ENCODE measurements around the gene GAREM1.
"Not testable (repeated sequence)": the region's sequence is repeated elsewhere in the genome, so short reads cannot be mapped to it uniquely, and the experiment has no call there.

Gene GAREM1

GRCh38 chr18:32343634-32344033 lies 127.0 kb downstream of the GAREM1 start:
- Histone ChIP-seq H3K27me3 (ENCODE audit: control insufficient read depth in 5 of 5, insufficient read depth in 4 of 5, low read length in 5 of 5) (no peaks in the 10 kb centered on the region), H3K9me3 (ENCODE audit: control insufficient read depth in 5 of 5, low read length in 5 of 5) (no peaks in the 10 kb centered on the region), H3K36me3 (ENCODE audit: control insufficient read depth in 5 of 5, insufficient read depth in 5 of 5, low read length in 5 of 5) (no peaks in the 10 kb centered on the region), H3K9ac (ENCODE audit: low read length in 5 of 5) (no peak overlapping the region), H3K27ac (ENCODE audit: low read depth, low read length) (peak overlapping the region; percentile 44), H3K4me1 (ENCODE audit: control insufficient read depth in 5 of 5, insufficient read depth in 5 of 5, low read length in 5 of 5) (peaks cover 2 to 25% (median 21%) of the 10 kb centered on the region in 5 donors), H3K4me3 (ENCODE audit: low read depth in 1 of 5, low read length in 5 of 5) (no peak overlapping the region)

- peaks cover 0 to 11% (median 7%) of the 10 kb centered on the region in 5 donors for H3K4me1 ChIP-seq (ENCODE audit: control insufficient read depth in 5 of 5, insufficient read depth in 5 of 5, low read length in 5 of 5)
- H3K4me3 ChIP-seq (ENCODE audit: low read depth in 1 of 5, low read length in 5 of 5) = not testable (repeated sequence)
Observed at GRCh38 chr18:32341112-32341511, 129.6 kb downstream of the GAREM1 start.

DNA sequence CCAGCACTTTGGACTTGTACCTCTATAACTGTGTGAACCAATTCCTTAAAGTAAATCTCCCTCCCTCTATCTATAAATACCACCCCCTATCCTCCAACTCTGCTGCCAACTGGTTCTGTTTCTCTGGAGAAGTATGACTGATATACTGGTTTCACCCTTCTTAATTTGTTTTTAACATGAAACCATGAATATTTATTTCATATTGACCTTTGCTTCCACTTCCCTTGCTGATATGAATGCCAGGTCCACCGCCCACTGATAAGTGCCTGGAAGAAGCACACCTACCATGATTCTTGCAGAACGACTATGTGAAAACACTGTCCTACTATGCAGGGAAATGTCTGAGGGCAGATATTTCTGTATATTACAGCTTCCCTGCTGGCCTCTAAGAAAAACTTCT lies 131.6 kb downstream of the GAREM1 start:
- Histone ChIP-seq H3K4me1 (ENCODE audit: control insufficient read depth in 5 of 5, insufficient read depth in 5 of 5, low read length in 5 of 5) (peaks cover 3 to 12% (median 8%) of the 10 kb centered on the region in 5 donors), H3K4me3 (ENCODE audit: low read depth in 1 of 5, low read length in 5 of 5) (no peak overlapping the region), H3K9me3 (ENCODE audit: control insufficient read depth in 5 of 5, low read length in 5 of 5) (no peaks in the 10 kb centered on the region), H3K27ac (ENCODE audit: low read depth, low read length) (no peak overlapping the region), H3K27me3 (ENCODE audit: control insufficient read depth in 5 of 5, insufficient read depth in 4 of 5, low read length in 5 of 5) (no peaks in the 10 kb centered on the region), H3K36me3 (ENCODE audit: control insufficient read depth in 5 of 5, insufficient read depth in 5 of 5, low read length in 5 of 5) (no peaks in the 10 kb centered on the region), H3K9ac (ENCODE audit: low read length in 5 of 5) (no peak overlapping the region)

More at GRCh38 chr18:32341112-32341511, 129.6 kb downstream of the GAREM1 start:
- not testable (repeated sequence) for H3K27ac ChIP-seq (ENCODE audit: low read depth, low read length); H3K9ac ChIP-seq (ENCODE audit: low read length in 5 of 5); H3K9me3 ChIP-seq (ENCODE audit: control insufficient read depth in 5 of 5, low read length in 5 of 5); H3K27me3 ChIP-seq (ENCODE audit: control insufficient read depth in 5 of 5, insufficient read depth in 4 of 5, low read length in 5 of 5); H3K36me3 ChIP-seq (ENCODE audit: control insufficient read depth in 5 of 5, insufficient read depth in 5 of 5, low read length in 5 of 5)

DNA sequence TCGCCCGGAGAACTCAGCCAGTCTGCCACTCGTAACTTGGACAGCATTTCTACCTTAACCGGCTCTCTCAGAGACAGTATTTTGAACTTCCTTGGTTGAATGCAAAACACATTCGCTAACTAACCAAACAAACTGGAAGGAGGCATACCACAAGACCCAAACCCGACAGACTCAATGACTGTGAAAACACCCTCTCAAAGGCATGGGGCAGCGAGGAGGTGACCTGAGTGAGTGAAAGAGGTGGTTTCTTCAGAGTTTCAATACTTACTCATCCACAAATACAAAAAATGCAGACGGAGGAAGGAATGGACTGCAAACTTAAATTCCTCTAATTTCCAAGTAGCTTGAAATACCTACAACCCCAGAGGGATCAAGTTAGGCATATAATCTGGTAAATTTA lies 132.9 kb downstream of the GAREM1 start:
- H3K4me3 ChIP-seq (ENCODE audit: low read depth in 1 of 5, low read length in 5 of 5) = no peak overlapping the region
- H3K9me3 ChIP-seq (ENCODE audit: control insufficient read depth in 5 of 5, low read length in 5 of 5) = no peaks in the 10 kb centered on the region
- H3K27ac ChIP-seq (ENCODE audit: low read depth, low read length) = no peak overlapping the region
- H3K27me3 ChIP-seq (ENCODE audit: control insufficient read depth in 5 of 5, insufficient read depth in 4 of 5, low read length in 5 of 5) = no peaks in the 10 kb centered on the region
- H3K36me3 ChIP-seq (ENCODE audit: control insufficient read depth in 5 of 5, insufficient read depth in 5 of 5, low read length in 5 of 5) = no peaks in the 10 kb centered on the region
- peaks cover 0 to 9% (median 0%) of the 10 kb centered on the region in 5 donors for H3K4me1 ChIP-seq (ENCODE audit: control insufficient read depth in 5 of 5, insufficient read depth in 5 of 5, low read length in 5 of 5)
- no peak overlapping the region for H3K9ac ChIP-seq (ENCODE audit: low read length in 5 of 5)

- Histone ChIP-seq H3K27me3 (ENCODE audit: control insufficient read depth in 5 of 5, insufficient read depth in 4 of 5, low read length in 5 of 5) (no peaks in the 10 kb centered on the region), H3K27ac (ENCODE audit: low read depth, low read length) (no peak overlapping the region), H3K9ac (ENCODE audit: low read length in 5 of 5) (no peak overlapping the region), H3K4me1 (ENCODE audit: control insufficient read depth in 5 of 5, insufficient read depth in 5 of 5, low read length in 5 of 5) (peaks cover 0 to 9% (median 0%) of the 10 kb centered on the region in 5 donors), H3K4me3 (ENCODE audit: low read depth in 1 of 5, low read length in 5 of 5) (no peak overlapping the region), H3K9me3 (ENCODE audit: control insufficient read depth in 5 of 5, low read length in 5 of 5) (no peaks in the 10 kb centered on the region), H3K36me3 (ENCODE audit: control insufficient read depth in 5 of 5, insufficient read depth in 5 of 5, low read length in 5 of 5) (no peaks in the 10 kb centered on the region)
Observed at GRCh38 chr18:32337347-32337746, 133.3 kb downstream of the GAREM1 start.

DNA sequence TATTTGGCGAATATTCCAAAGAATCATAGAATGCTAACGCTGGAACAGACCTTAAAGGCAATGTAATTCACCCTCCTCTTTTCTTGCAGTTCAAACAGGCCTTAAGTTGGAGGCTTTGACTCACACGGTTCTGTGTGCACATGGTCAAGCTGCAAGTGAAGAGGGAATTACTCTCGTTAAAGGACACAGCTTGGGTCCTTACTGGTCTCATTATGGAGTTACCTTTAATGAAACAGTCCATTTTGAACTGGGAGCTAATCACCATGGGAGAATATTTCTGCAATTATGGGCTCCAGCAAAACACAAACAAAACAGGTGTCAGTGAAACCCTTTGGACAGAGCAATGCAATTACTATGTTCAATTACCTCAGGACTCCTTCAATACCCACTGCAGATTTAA lies 135.5 kb downstream of the GAREM1 start:
- Histone ChIP-seq H3K36me3 (ENCODE audit: control insufficient read depth in 5 of 5, insufficient read depth in 5 of 5, low read length in 5 of 5) (no peaks in the 10 kb centered on the region), H3K9ac (ENCODE audit: low read length in 5 of 5) (no peak overlapping the region), H3K27ac (ENCODE audit: low read depth, low read length) (no peak overlapping the region), H3K4me1 (ENCODE audit: control insufficient read depth in 5 of 5, insufficient read depth in 5 of 5, low read length in 5 of 5) (peaks cover 0 to 9% (median 0%) of the 10 kb centered on the region in 5 donors), H3K27me3 (ENCODE audit: control insufficient read depth in 5 of 5, insufficient read depth in 4 of 5, low read length in 5 of 5) (no peaks in the 10 kb centered on the region), H3K4me3 (ENCODE audit: low read depth in 1 of 5, low read length in 5 of 5) (no peak overlapping the region), H3K9me3 (ENCODE audit: control insufficient read depth in 5 of 5, low read length in 5 of 5) (no peaks in the 10 kb centered on the region)

DNA sequence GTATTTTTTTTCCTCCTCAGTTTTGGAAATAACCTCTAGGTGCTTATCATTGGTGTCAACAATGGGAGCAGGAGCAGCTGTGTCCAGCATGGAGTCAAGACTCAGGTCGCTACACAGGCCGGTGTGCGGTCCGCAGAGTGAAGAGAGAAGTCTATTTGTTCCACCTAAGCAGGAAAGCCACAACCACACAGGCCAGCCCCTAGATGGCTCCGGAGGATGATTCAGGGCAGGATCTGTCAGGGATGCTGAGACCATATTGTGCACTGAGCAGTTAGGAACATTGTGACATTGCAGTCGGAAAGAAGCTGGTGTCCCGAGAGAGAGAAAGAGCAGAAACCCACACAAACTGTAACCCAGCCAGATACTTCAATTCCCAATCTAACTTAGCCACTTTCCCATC lies 136.9 kb downstream of the GAREM1 start:
- Histone ChIP-seq H3K9ac (ENCODE audit: low read length in 5 of 5) (no peak overlapping the region), H3K27me3 (ENCODE audit: control insufficient read depth in 5 of 5, insufficient read depth in 4 of 5, low read length in 5 of 5) (no peaks in the 10 kb centered on the region), H3K36me3 (ENCODE audit: control insufficient read depth in 5 of 5, insufficient read depth in 5 of 5, low read length in 5 of 5) (no peaks in the 10 kb centered on the region), H3K4me3 (ENCODE audit: low read depth in 1 of 5, low read length in 5 of 5) (no peak overlapping the region), H3K27ac (ENCODE audit: low read depth, low read length) (no peak overlapping the region), H3K9me3 (ENCODE audit: control insufficient read depth in 5 of 5, low read length in 5 of 5) (no peaks in the 10 kb centered on the region), H3K4me1 (ENCODE audit: control insufficient read depth in 5 of 5, insufficient read depth in 5 of 5, low read length in 5 of 5) (peaks cover 0 to 9% (median 0%) of the 10 kb centered on the region in 5 donors)

DNA sequence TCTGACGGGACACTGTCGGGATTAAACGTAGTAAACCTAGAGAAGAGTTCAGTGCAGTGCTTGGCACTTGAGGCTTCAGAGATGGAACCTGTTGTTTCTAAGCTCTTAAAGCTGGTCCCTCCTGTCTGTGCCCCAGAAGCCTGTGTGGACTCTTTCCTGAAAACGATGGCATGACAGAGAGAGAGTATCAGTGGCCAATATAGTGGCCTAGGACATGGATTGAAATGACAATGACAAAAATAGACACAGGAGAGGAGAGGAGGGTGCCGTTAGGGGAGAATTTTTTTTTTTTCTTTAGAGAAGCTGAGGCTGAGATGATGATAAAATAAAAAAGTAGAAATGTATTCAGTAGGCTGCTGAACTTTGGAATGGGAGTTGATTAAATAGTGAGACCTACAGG lies 138.0 kb downstream of the GAREM1 start:
- Histone ChIP-seq H3K27ac (ENCODE audit: low read depth, low read length) (no peak overlapping the region), H3K4me1 (ENCODE audit: control insufficient read depth in 5 of 5, insufficient read depth in 5 of 5, low read length in 5 of 5) (peaks cover 0 to 9% (median 0%) of the 10 kb centered on the region in 5 donors), H3K36me3 (ENCODE audit: control insufficient read depth in 5 of 5, insufficient read depth in 5 of 5, low read length in 5 of 5) (no peaks in the 10 kb centered on the region), H3K27me3 (ENCODE audit: control insufficient read depth in 5 of 5, insufficient read depth in 4 of 5, low read length in 5 of 5) (no peaks in the 10 kb centered on the region), H3K9me3 (ENCODE audit: control insufficient read depth in 5 of 5, low read length in 5 of 5) (no peaks in the 10 kb centered on the region), H3K9ac (ENCODE audit: low read length in 5 of 5) (no peak overlapping the region), H3K4me3 (ENCODE audit: low read depth in 1 of 5, low read length in 5 of 5) (no peak overlapping the region)

GRCh38 chr18:32328974-32329373 lies 141.7 kb downstream of the GAREM1 start:
- H3K9ac ChIP-seq (ENCODE audit: low read length in 5 of 5) = no peak overlapping the region
- H3K27me3 ChIP-seq (ENCODE audit: control insufficient read depth in 5 of 5, insufficient read depth in 4 of 5, low read length in 5 of 5) = no peaks in the 10 kb centered on the region
- no peaks in the 10 kb centered on the region for H3K9me3 ChIP-seq (ENCODE audit: control insufficient read depth in 5 of 5, low read length in 5 of 5)
- H3K4me3 ChIP-seq (ENCODE audit: low read depth in 1 of 5, low read length in 5 of 5) = no peak overlapping the region
- peaks cover 0 to 22% (median 17%) of the 10 kb centered on the region in 5 donors for H3K4me1 ChIP-seq (ENCODE audit: control insufficient read depth in 5 of 5, insufficient read depth in 5 of 5, low read length in 5 of 5)
- no peaks in the 10 kb centered on the region for H3K36me3 ChIP-seq (ENCODE audit: control insufficient read depth in 5 of 5, insufficient read depth in 5 of 5, low read length in 5 of 5)
- H3K27ac ChIP-seq (ENCODE audit: low read depth, low read length) = no peak overlapping the region

- Histone ChIP-seq H3K27me3 (ENCODE audit: control insufficient read depth in 5 of 5, insufficient read depth in 4 of 5, low read length in 5 of 5) (no peaks in the 10 kb centered on the region), H3K9ac (ENCODE audit: low read length in 5 of 5) (no peak overlapping the region), H3K4me1 (ENCODE audit: control insufficient read depth in 5 of 5, insufficient read depth in 5 of 5, low read length in 5 of 5) (peaks cover 0 to 24% (median 22%) of the 10 kb centered on the region in 5 donors), H3K27ac (ENCODE audit: low read depth, low read length) (no peak overlapping the region), H3K4me3 (ENCODE audit: low read depth in 1 of 5, low read length in 5 of 5) (no peak overlapping the region), H3K9me3 (ENCODE audit: control insufficient read depth in 5 of 5, low read length in 5 of 5) (no peaks in the 10 kb centered on the region), H3K36me3 (ENCODE audit: control insufficient read depth in 5 of 5, insufficient read depth in 5 of 5, low read length in 5 of 5) (no peaks in the 10 kb centered on the region)
Observed at GRCh38 chr18:32328379-32328778, 142.3 kb downstream of the GAREM1 start.

Measured in subcutaneous abdominal adipose tissue (tissue), 5 donors.